Stimulated activated naive CD4-positive, alpha-beta T cell (primary cell): Measurements from ENCODE around the gene FLT3.
"Not testable (repeated sequence)": the region's sequence is repeated elsewhere in the genome, so short reads cannot be mapped to it uniquely, and the experiment has no call there.

Experiments used
- DNase-seq, 6 experiments: peaks; one replicate each; lab custom pipeline; 2025; lab: John Stamatoyannopoulos, UW

FLT3 gene

DNA sequence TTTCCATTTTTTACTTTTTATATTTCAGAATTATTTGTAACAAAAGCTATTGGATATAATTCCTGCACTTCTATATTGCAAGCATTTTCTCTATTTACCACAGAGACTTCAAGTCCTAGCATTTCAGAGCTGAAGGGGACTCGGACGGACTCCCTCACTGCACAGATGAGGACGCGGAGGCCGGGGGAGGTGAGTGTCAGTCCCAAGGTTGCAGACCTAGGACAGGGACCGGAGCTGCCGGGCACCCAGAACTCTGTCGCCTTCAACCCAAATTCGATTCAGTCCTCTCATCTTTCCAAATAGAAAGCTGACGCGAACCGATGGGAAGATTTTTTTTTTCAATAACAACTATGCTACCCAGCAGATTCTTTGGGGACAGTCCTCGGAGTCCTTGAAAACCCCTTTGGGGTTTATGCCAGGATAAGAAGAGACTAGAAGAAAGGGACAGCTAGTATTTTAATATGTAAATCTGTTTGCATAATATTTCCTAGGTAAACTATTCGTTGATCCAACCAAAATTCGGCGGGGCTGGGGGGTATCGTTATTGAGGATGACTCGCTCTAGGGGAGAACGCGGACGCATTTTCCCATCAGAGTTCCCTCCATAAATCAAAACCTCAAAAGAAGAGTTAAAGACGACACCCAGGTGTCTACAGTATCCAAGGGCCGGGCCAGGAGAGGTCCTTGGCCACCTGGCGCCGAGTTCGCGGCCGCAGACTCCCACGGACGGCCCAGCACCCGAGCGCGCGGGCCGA is 803 bp downstream of the FLT3 start:
- DNase-seq = no peak

- DNase-seq = no peak
These were observed 2.9 kb downstream of the FLT3 start for GRCh38 chr13:28097503-28097902.

- DNase-seq = no peak
These were observed 6.1 kb downstream of the FLT3 start for GRCh38 chr13:28094306-28094705.

DNA sequence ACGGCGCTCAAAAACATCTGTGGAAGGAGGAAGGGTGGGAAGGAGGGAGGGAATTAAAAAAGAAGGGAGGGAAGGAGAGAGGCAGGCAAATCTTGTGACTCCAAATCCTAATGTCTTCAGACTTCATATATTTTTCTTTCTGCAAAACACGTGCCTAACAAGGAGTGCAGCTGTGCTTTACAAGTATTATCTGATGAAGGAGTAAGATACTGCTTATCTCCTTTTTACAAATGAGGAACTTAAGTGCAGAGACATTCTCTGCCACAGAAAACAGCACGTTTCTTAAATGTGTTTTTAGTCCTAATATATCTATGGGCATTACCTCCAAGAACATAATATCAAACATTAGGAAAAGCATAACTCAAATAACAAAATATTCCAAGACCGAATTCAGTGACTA is 6.5 kb downstream of the FLT3 start:
- no peak for DNase-seq

DNA sequence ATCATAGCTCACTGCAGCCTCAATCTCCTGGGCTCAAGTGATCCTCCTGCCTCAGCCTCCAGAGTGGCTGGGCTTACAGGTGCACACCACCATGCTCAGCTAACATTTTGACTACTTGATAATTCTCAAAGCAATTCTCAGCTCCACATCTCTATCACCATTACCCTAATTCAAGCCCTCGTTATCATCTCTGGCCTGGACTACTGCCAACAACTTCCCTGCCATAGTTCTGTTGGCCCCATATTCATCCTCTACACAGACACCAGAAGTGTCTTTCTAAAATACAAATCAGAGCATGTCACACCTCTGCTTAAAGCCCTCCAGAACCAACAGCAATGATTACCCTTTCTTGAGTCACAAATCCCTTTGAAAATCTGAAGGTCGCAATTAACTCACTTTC is 7.9 kb downstream of the FLT3 start:
- DNase-seq = no peak

GRCh38 chr13:28089065-28089464 is 11.3 kb downstream of the FLT3 start:
- DNase-seq = no peak

DNA sequence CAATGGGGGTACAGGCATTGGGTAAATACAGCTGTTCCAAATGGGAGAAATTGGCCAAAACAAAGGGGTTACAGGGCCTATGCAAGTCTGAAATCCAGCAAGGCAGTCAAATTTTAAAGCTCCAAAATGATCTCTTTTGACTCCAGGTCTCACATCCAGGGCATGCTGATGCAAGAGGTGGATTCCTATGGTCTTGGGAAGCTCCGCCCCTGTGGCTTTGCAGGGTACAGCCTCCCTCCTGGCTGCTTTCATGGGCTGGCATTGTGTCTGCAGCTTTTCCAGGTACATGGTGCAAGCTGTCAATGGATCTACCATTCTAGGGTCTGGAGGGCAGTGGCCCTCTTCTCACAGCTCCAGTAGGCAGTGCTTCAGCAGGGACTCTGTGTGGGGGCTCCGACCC is 22.6 kb downstream of the FLT3 start:
- DNase-seq = not testable (repeated sequence)

- DNase-seq = no peak
These were observed 23.1 kb downstream of the FLT3 start for GRCh38 chr13:28077231-28077630.

DNA sequence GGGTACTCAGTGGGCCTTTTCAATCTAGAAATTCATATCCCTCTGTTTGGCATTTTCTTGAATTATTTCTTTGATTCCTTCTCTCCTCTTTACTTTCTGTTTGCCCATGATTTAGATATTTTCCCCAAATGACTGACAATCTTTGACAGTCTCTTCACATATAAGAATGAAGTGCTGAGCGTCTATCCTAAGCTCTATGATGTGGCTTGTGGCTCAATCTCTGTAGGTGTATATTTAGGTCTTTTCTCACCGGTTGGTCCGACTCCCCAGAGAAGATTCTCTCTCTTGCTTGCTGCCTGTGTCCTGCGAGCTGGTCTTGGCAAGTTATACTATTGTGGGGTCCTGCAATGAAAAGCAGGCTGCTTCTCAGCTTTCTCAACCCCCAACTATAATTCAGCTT is 29.0 kb downstream of the FLT3 start:
- DNase-seq = no peak

GRCh38 chr13:28067491-28067890 is 32.9 kb downstream of the FLT3 start:
- no peak for DNase-seq

- DNase-seq = peak in 3 of 6 experiments; percentile 2 to 31 (median 14)
These were observed 41.3 kb downstream of the FLT3 start for GRCh38 chr13:28058866-28059613.

DNA sequence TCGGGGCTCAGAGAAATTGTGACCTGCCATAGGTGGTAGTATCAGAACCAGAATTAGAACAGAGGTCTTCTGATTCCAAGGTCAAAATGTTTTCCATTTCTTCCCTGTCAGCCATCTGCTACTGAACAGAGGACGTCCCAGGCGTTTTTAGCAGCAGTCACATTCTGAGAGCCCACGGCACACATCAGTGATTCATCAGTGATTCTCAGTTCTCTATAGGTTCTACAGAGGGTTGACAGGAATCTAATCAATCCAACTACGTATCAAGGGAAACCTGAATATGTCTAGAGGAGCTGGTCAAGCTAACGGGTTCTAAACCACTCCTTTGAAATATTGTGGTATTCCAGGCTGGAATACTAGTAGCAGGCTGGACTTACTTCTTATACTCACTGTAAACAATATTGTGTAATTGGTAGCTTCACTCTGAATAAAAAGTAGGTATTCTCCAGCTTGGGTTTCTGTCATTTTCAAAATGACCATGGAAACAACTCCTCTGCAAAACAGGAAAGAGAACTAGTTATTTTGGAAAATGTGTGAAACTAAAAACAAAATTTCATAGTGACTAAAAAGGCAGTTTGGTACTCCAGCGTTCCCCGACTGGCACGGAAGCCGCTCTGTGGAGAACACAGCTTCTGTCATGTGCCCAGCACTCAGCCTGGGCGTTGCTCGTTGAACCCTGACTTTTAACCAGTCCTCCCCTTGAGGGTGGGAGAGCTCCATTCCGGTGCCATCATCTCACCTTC is 43.2 kb downstream of the FLT3 start:
- no peak for DNase-seq

DNA sequence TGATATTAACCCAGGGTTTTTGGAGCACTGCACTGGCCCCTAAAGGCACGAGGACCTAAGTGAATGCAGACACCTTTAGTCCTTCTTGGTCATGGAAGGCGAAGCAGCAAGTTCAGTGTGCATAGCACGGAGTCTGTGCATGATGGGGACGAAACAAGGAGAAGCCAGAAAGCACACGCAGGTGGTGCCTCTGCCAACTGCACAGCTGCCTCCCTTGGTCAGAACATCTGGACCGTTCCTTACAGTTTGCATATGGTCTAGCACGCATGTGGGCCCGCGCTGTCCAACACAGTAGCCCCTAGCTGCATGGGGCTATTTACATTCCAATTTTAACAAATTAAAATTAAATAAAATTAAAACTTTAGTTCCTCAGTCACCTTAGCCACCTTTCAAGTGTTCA is 44.0 kb downstream of the FLT3 start:
- no peak for DNase-seq

GRCh38 chr13:28055357-28055756 is 45.0 kb downstream of the FLT3 start:
- DNase-seq = no peak

DNA sequence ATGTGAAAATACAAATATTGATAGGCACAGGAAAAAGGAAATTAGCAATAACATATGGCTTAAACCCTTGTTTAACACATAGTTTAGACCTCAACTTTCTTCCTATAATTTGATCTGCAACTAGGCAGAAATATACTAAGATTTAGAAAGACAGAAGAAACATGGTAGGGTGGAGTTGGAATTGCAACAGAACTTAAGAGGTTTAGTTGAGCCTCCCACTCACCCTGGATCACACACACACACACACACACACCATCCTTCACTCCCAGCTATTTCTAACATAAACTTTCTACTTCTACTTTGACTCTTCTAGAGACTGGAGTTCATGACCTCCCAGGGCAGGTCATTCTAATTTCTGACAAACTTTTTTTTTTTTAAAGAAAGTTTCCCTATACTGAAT is 47.4 kb downstream of the FLT3 start:
- no peak for DNase-seq

DNA sequence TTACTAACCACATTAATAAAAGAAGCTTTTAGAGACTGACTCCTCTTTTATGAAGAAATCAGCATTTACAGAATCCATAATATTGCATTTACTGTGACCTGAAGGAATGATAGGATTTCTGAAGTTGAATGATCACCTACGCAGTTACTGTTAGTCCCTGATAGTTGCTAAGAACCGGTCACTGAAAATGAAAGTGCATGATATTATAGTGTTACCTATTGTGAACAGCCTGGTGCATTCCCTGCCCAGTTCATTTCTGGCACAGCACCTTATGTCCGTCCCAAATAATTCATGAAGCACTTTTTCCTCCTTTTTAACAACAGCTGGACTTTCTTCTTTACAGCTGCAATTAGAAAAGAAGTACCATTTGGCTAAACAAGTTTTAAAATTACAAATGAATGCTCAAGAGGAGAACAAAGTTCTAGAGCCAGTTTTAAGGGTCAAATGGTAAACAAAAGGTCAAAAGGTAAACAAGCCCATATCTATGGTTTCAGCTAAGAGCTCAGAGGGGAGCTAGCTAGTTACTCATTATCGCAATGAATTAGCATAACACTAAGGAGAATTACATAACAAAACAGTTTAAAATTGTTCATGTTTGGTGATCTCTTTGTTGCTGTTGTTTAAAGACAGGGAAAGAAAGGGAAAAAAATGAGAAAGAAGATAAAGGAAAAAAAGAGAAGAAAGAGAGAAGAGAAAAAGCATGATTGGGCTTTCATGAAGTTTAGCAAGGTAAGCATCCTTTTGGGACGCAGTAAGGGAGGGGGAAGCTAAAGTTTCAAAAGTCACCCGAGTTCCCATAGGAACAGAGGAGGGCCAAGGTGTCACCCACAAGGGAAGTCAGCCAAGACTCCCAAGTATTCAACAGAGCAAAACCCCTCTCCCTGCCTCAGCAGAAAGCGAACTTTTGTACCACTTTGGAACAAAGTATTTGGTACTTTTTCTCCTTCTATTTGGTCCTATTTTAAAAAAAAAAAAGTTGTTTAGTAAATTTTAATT is 50.2 kb downstream of the FLT3 start:
- no peak for DNase-seq

- no peak for DNase-seq
These were observed 51.2 kb downstream of the FLT3 start for GRCh38 chr13:28049215-28049614.

GRCh38 chr13:28048768-28049167 is 51.6 kb downstream of the FLT3 start:
- no peak for DNase-seq

DNA sequence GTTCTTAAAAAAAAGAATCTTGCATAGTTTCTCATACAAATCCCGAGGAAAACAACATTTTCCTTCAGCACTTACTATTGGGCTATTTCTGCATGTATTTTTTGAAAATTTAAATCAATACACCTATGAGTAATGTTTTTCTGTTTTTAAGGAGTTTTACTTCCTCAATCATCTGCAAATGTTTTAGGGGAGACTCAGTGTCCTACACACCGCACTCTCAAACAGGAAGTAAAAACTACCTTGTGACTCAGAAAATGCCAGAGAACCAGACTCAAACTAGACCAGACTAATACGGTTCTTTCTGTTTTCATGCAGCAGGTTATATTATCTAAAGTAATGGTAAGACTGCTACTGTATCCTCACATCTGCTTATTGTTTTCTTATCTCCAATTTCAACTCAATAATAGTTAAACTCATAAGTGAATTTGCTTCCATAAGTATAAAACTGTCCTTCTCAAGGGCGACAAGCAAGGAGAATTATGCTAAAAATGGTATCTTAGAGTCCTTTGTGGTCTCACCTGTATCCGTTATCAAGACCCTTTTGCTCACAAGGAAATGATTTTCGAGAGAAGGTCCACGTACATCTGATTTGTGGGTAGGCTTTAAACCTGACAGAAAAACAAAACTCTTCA is 52.5 kb downstream of the FLT3 start:
- no peak for DNase-seq

DNA sequence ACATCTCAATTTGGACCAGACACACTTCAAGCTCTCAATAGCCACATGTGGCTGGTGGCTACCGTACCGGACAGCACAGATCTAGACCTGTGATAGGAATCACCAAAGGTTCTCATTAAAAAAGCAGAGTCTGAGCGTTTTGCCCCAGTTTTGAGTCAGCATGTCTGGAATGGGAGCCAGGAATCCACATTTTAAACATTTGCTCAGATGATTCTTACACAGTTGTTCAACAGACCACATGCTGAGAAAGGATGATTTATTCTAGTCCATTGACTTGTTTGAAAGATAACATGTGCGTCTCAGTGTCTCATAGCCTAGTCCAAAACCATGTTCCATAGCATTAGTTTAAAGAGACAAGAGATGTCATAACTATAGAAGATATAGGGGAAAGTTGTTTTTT is 53.4 kb downstream of the FLT3 start:
- DNase-seq = no peak

- no peak for DNase-seq
These were observed 54.5 kb downstream of the FLT3 start for GRCh38 chr13:28045861-28046260.
